ENCODE measurements around the gene GABBR1. TPM values are rescaled to one million over a fixed set of nuclear protein-coding genes. Genes with fewer than 3 reads are reported as not detected.

Gene GABBR1
- total RNA-seq, 1 experiment from 2014 or later: 146 TPM

DNA sequence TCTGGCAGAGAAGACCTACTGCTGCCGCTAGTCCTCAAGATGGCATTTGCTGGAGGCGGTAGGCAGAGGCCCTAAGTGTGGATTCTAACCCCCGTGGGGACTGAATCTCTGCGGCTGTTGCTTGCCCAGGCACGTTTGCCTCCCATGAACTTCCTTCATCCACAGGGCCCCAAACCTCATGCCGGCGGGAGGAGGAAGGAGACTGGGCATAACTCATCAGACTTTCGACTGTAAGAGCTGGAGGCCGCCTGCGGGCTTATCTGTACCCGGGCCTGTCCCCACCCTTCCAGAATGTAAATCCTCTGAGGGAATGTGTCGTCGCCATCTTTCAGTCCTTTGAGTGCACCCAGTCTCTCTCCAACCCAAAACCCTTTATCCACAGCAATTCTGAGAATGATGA is 47.0 kb upstream of the GABBR1 start:
- Histone ChIP-seq H4K91ac (ENCODE audit: insufficient read length, low read depth, low read length) (no peak overlapping the region), H2BK20ac (ENCODE audit: low read depth, low read length, poor library complexity, severe bottlenecking) (no peak overlapping the region), H4K5ac (ENCODE audit: insufficient read length, low read depth, low read length) (no peak overlapping the region), H3K14ac (ENCODE audit: insufficient read depth, low read length) (no peak overlapping the region), H3K56ac (ENCODE audit: insufficient read length, low read depth, low read length) (no peak overlapping the region), H3K4me1 (ENCODE audit: insufficient read depth, low read length) (peaks cover 7% of the 10 kb centered on the region; the same call in 1 of the 2 replicates), H2BK120ac (ENCODE audit: low read depth, low read length, poor library complexity, severe bottlenecking) (no peak overlapping the region), H3K27me3 (ENCODE audit: insufficient read depth, low read length) (no peaks in the 10 kb centered on the region), H2AFZ (ENCODE audit: low read length) (no peak overlapping the region), H2BK5ac (ENCODE audit: insufficient read length, low read length) (no peak overlapping the region), H2BK15ac (ENCODE audit: low read depth, low read length) (no peak overlapping the region), H3K23ac (ENCODE audit: insufficient read length, low read depth, low read length) (no peak overlapping the region), H4K8ac (replicated peaks; ENCODE audit: insufficient read length, low read depth, low read length) (no peak overlapping the region), H3K79me2 (ENCODE audit: insufficient read depth, low read length) (no peaks in the 10 kb centered on the region), H3T11ph (ENCODE audit: low read length) (no peak overlapping the region), H3K23me2 (ENCODE audit: insufficient read length, low read depth, low read length, poor library complexity, severe bottlenecking) (no peaks in the 10 kb centered on the region), H2AK5ac (ENCODE audit: insufficient read length, low read length) (no peak overlapping the region), H3K4ac (ENCODE audit: low read depth, low read length) (no peak overlapping the region), H3K18ac (ENCODE audit: insufficient read length, low read depth, low read length) (peak overlapping the region; percentile 11), H3K9ac (ENCODE audit: extremely low read depth, insufficient read length, low read length) (no peak overlapping the region), H2BK12ac (ENCODE audit: insufficient read length, low read depth, low read length) (no peak overlapping the region), H4K20me1 (ENCODE audit: control insufficient read depth, insufficient read depth, insufficient read length) (no peaks in the 10 kb centered on the region), H3K27ac (ENCODE audit: insufficient read length, low read depth, low read length) (no peak overlapping the region), H3K9me3 (ENCODE audit: control insufficient read depth, low read depth, low read length) (no peaks in the 10 kb centered on the region), H3K4me2 (ENCODE audit: insufficient read depth, insufficient read length, low read length) (no peak overlapping the region), H3K79me1 (ENCODE audit: insufficient read depth, low read depth, low read length, poor library complexity, severe bottlenecking) (no peaks in the 10 kb centered on the region)
- H3K4me3 Mint-ChIP-seq: no peak overlapping the region
- H3K36me3 Mint-ChIP-seq (ENCODE audit: insufficient read depth in 1 of 3, low read depth in 3 of 3): peaks cover 1 to 11% (median 4%) of the 10 kb centered on the region in 3 experiments; a peak in 6 of 7 replicates
- no peaks in the 10 kb centered on the region for H3K27me3 Mint-ChIP-seq (ENCODE audit: low read depth)
- TF ChIP-seq, protein P1, sequence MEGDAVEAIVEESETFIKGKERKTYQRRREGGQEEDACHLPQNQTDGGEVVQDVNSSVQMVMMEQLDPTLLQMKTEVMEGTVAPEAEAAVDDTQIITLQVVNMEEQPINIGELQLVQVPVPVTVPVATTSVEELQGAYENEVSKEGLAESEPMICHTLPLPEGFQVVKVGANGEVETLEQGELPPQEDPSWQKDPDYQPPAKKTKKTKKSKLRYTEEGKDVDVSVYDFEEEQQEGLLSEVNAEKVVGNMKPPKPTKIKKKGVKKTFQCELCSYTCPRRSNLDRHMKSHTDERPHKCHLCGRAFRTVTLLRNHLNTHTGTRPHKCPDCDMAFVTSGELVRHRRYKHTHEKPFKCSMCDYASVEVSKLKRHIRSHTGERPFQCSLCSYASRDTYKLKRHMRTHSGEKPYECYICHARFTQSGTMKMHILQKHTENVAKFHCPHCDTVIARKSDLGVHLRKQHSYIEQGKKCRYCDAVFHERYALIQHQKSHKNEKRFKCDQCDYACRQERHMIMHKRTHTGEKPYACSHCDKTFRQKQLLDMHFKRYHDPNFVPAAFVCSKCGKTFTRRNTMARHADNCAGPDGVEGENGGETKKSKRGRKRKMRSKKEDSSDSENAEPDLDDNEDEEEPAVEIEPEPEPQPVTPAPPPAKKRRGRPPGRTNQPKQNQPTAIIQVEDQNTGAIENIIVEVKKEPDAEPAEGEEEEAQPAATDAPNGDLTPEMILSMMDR (conservative IDR thresholded peaks at IDR 0.05): no peak
- H3K9me3 Mint-ChIP-seq: peaks cover 0 to 2% of the 10 kb centered on the region in 2 experiments; a peak in 3 of 5 replicates
- no CpG with 5 or more reads among the region's 13 CpGs for WGBS (ENCODE audit: extremely low coverage, insufficient read length, low lambda C conversion rate)
- peak overlapping the region in 2 of 3 experiments; percentile 81 to 83; a peak in 3 of 7 replicates for H3K27ac Mint-ChIP-seq
- no peak for DNase-seq
- peaks cover 31 to 43% of the 10 kb centered on the region in 2 experiments for H3K4me1 Mint-ChIP-seq
